ENCODE measurements around the gene PLEKHN1.
A peak's percentile ranks its signal among the peaks of the same experiment; 100 is the strongest.
"Not testable (repeated sequence)": the region's sequence is repeated elsewhere in the genome, so short reads cannot be mapped to it uniquely, and the experiment has no call there.

The PLEKHN1 gene

DNA sequence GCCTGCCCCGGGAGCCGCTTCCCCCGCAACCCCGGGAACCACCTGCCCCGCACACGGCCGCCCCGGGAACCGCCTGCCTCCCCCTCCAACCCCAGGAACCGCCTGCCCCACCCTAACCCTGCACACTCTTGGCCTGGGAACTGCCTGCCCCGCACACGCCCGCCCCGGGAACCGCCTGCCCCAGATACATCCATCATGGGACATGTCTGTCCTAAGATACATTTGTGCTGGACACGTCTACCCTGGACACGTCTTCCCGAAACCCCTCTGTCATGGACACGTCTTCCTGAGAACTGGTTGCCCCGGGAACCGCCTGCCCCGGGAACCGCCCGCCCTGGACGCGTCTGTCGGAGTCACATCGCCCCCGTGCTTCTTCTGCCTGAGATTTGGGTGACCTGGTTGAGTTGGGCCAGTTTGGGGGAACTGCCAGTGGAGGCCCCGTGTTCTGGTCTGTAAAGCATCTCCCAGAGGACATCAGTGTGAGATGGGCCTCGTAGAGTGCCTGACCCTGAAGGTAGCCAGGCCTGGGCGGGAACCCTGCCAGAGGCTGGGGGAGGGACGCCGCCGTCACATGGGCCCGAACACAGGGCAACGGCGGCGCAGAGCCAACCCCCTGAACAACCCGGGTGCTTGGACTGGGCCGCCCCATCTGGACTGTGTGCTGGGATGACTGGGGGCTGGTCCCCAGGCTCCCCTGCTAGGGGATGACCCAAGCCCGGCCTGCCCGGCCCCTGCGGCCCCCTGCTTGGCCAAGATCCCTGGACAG, 12.0 kb downstream of the PLEKHN1 start:
- no peak for DNase-seq

- DNase-seq = no peak
These were observed 12.8 kb downstream of the PLEKHN1 start for GRCh38 chr1:978835-979743.

GRCh38 chr1:979744-980072, 13.4 kb downstream of the PLEKHN1 start:
- no peak for DNase-seq

DNA sequence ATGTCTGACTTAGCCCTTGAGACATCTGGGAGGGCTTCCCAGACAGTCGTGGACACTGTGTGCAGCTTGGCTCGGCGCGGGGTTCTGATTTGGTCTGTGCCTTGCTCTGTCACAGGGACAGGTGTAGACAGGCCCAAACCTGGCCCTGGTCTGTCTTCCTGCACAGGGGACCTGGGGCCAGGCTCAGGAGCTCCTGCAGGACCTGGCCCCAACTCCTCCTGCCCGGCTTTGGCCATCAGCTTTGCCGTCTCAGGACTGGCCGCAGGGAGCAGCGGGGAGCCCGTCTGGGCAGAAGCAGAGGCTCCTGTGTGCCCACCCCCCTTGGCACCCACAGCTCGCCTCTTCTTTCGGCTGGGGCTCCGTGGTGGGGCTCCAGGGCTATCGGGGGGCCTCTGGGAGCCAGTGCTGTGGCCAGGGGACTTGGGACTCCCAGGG, 13.9 kb downstream of the PLEKHN1 start:
- DNase-seq = no peak

DNA sequence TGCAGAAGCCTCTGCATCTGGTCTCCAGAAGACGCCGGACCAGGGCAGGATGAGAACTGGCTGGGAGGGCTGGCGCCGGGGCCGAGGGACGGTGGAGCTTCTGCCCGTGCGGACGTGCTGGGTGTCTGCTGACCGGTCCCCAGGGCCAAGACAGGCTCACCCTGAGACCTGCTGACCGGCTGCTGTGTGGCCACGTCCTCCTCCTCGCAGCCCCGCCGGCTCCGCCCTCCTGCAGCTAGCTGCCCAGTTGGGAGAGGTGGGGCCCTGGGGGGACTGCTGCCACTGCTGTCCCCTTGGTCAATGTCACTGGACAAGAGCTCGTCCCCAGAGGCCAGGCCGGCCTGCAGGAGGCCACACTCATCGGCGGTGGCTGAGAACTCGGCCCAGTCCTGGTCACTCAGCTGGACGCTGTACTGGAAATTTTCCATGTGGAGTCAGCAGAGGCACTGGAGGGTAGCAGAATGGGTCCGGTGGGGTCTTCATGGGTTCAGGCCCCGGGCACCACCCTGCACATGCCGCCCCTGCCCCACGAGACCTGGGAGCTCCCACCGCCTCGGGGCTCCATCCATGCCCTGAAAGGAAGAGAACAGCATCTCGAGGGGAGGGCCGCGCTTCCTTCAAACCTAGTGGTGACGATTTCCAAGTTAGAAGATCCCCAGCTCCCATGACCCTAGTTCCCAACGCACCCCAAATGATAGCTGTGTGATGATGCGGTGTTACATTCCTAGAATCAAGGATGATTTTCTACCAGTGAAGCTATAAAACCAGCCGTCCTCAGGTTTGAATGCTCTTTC, 14.5 kb downstream of the PLEKHN1 start:
- no peak for DNase-seq

GRCh38 chr1:981491-981954, 15.2 kb downstream of the PLEKHN1 start:
- no peak for DNase-seq

DNA sequence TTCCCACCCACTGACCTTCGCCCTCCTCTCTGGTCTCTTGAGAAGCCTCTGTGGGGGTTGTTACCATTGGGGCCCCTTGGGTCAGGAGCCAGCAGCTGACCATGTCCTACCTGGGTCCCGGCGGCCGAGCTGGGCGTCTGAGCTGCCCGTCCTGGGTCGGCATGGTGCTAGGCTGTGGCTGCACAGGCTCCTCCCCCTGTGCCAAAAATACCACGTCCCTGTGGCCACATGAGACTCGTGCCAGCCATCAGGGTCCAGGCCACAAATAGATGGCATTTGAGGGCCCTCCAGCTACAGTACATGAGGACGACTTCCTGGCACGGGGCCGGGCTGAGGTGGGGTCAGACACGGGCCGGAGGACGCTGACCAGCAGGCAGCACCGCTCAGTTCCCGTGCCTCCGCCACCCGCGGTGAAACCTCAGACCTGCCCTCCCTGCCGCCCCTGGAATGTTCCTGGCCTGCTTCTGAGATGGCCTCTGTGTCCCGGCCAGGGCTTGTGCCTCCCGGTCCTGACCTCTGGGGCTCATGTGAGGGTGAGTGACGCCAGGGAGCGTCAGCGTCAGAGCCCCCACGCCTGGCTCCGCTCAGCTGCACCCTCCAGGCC, 15.8 kb downstream of the PLEKHN1 start, which contains the start of gene PERM1:
Gene PERM1, minus strand, starts transcription at position 139 of the 604 bp plus-strand sequence. CDS start 1,064 bp downstream, outside the sequence.
- no peak for DNase-seq

- DNase-seq = no peak
These were observed 16.6 kb downstream of the PLEKHN1 start for GRCh38 chr1:982765-983436.

- DNase-seq = peak; percentile 59
These were observed 17.7 kb downstream of the PLEKHN1 start for GRCh38 chr1:983798-984475.

DNA sequence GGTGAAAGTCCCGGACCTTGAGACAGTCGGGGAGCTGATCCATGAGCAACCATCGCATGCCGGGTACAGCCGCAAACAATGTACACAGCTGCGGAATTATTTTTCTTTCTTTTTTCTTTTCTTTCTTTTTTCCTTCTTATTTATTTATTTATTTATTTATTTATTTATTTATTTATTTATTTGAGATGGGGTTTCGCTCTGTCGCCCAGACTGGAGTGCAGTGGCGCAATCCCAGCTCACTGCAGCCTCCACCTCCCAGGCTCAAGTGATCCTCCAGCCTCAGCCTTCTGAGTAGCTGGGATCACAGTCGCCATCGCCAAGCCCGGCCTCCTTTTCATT, 18.2 kb downstream of the PLEKHN1 start:
- DNase-seq = no peak

DNA sequence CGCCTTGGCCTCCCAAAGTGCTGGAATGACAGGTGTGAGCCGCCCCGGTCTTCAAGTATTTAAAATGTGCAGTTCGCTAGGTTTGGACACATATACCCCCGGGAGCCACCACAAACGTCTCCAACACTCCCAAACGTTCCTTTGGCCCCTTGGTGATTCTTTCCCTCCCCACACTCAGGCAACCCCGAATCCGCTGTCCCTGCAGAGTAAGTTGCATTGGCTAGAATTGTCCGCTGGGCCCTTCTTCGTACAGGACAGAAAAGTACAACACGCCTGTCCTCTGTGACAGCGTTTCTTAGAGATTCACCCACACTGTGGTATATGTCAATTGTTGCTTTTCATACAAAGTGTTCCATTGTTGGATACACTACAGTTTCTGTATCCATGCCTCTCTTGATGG, 18.8 kb downstream of the PLEKHN1 start:
- DNase-seq = no peak

GRCh38 chr1:988061-988460, 21.8 kb downstream of the PLEKHN1 start:
- DNase-seq = not testable (repeated sequence)

DNA sequence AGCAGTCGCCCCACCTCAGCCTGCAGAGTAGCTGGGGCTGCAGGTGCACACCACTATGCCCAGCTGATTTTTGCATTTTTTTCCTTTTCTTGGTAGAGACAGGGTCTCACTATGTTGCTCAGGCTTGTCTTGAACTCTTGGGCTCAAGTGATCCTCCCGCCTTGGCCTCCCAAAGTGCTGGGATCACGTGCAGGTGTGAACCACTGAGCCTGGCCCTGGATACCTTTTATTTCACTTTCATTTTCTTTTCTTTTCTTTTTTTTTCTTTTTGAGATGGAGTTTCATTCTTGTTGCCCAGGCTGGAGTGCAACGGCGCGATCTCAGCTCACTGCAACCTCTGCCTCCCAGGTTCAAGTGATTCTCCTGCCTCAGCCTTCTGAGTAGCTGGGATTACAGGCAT, 25.0 kb downstream of the PLEKHN1 start:
- not testable (repeated sequence) for DNase-seq

GRCh38 chr1:991895-992294, 25.6 kb downstream of the PLEKHN1 start:
- DNase-seq = no peak

- DNase-seq = peak; percentile 58
These were observed 26.1 kb downstream of the PLEKHN1 start for GRCh38 chr1:992362-992761.

- DNase-seq = no peak
These were observed 27.2 kb downstream of the PLEKHN1 start for GRCh38 chr1:993379-993995.

GRCh38 chr1:994546-994945, 28.3 kb downstream of the PLEKHN1 start:
- DNase-seq = not testable (repeated sequence)

GRCh38 chr1:995665-996633, 29.7 kb downstream of the PLEKHN1 start:
- DNase-seq = no peak

DNA sequence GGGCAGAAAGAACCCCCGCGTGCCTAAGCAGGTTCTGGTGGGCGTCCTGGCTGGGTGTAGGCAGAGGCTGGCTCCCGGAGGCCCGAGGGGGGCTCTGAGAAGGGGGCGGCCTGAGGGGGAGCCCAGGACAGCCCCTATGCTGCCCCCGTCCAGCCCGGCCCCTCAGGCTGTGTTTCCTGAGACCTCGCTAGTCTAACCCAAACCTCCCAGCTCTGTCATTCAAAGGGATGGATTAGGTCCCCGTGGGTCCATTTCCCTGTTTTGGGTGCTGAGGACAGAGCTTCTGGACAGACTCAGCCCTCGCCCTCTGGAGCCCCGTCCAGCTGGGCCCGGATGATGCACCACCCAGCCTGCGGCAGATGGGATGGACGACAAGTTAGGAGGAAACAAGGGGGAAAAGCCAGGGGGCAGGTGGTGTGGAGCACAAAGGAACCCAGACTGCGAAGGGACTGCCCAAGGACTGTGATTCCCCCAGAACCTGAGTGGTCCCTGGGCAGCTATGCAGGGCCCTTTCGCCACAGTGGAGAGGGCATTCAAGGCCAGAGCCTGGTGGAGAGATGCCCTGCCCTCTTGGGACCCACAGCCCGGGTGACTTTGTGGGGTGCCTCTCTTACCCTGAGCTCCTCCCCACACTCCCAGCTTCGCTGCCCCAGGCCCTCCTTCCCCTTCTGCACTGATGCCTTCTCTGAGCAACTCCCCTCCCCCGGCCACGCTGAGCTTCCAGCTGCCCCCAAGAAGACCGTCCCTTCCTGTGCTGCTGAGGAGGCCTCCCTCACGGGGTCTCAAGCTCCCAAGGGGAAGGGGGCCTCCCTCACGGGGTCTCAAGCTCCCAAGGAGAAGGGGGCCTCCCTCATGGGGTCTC, 30.8 kb downstream of the PLEKHN1 start:
- no peak for DNase-seq

All from activated CD4-positive, alpha-beta T cell treated with anti-CD3 and anti-CD28 coated beads, Interleukin-10, Interleukin-2, amounts not matched to agents 100 ng/mL and 50 ng/mL, durations not matched to agents 16 hours and 8 hours (primary cell).